ENCODE measurements around the gene LARGE2. TPM values are rescaled to one million over a fixed set of nuclear protein-coding genes. Genes with fewer than 3 reads are reported as not detected.

The LARGE2 gene
- total RNA-seq (ENCODE audit: low replicate concordance): 0.08 TPM in 1 of 2 replicates, not detected in the other

DNA sequence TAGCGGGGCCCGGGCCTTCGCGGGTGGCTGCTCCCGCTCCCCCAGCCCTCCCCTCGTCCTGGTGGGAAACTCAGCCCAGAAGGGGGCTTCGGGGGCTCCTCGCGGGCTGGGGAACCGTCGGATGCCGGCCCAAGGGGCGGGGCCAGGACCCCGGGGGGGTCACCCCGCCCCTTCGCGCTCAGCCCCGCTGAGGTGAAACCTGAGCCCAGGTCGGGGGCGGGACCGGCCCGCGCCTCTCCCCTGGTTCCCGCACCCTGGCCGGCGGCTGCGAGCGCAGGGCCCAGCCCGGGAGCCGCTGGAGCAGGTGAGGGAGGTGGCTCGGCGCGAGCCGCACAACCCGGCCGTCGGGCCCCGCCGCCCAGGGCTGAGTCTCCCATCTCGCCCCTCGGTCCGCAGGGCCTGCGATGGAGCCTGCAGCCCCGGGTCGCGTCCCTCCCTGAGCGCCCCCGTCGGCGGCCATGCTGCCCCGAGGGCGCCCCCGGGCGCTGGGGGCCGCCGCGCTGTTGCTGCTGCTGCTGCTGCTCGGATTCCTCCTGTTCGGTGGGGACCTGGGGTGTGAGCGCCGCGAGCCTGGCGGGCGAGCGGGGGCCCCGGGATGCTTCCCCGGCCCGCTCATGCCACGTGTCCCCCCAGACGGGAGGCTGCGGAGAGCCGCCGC lies at the start of gene LARGE2:
TSS of gene LARGE2 (plus strand) at position 232 of the 658 bp plus-strand sequence. CDS start at position 459, 227 bp downstream.

DNA sequence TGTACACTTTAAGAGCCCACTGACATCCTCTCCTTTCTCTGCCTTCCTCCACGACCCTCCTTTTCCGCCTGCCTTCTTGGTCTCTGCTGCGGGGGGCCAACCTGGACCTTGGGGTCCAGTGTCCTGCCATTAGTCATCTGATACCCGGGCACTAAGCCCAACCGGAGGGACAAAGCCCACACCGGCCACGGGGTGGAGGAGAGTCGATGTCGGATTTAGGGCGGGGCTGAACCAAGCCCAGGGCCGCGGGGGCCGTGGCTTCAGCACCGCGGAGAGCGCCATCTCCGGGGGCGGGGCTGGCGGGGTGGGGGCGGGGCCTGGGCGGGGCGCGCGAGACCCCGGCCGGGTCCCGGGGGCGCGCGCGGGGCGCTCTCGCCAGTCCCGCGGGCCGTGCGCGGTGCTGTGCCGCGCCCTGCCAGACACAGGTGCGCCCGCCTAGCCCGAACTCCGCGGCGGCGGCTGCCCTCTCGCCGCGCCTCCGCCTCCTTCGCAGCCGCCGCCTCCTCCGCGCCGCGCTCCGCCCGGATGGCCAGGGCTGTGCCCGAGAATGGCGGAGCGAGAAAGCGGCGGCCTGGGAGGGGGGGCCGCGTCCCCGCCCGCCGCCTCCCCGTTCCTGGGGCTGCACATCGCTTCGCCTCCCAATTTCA lies 37.1 kb upstream of the LARGE2 start, which contains the start of gene MAPK8IP1:
TSS of gene MAPK8IP1 (plus strand) at position 378 of the 647 bp plus-strand sequence. CDS start at position 548, 170 bp downstream.

DNA sequence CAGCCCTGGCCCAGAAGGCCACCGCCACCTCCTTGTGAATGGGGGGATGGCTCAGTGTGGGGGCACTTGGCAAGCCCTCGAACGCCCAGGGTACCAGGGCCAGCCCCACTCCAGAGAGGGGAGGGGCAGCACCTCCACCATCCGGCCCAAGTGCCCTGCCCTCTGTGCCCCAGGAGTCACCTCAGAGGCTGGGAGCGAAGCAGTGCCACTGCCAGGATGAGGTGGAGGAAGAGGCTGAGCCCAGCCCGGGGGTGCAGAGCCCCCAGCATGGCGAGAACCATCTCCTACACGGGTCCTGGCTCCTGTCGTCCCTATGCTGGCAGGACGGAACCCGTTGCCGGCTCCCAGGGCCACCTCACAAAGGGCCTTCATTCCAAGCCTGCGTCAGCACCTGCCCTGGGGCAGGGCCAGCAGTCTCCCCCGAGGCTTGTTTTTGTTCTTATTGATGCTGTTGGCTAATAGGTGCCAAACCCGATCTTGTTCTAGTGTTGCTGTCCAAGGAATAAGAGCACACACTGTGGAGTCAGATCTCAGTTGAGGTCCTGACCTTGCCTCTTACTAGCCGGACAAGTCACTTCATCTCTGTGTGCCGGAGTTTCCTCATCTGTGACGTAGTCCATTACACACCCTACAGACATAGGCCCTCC lies 15.4 kb upstream of the LARGE2 start, which contains the start of gene FREY1:
TSS of gene FREY1 (minus strand) at position 307 of the 647 bp plus-strand sequence. CDS start at position 281, 26 bp downstream.

DNA sequence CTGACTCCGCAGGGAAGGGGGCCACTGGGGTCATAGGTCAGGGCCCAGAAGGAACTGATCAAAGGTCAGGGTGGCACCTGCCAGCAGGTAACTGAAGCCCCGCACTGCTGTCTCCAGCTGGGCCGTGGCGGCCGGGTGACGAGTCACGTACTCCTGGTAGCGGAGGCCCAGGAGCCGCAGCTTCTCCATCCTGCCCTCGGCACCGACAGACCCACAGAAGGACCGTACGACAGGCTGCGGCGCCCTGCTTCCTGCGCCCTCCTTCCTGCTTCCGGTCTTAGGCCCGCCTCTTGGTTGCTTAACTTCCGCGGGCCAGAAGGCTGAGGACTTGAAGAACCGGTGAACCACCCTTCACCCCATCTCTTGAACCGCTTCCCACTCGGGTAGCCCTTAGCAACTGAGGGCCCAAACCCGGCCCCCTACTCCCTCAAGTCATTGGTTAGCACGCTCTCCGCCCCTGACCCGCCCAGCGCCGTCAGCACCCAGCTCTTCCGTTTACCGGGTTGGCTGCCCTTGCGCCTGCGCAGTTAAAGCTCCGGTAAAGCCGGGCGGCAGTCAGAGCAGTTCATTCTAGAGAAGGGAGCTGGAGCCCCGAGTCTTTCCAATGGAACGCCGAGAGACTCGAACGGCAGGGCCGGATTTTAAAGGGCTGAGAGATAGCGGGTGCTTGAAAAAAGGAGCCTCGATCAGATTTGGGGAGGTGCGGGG lies 4.7 kb upstream of the LARGE2 start, which contains the start of gene PEX16:
TSS of gene PEX16 (minus strand) at position 255 of the 708 bp plus-strand sequence. CDS start at position 189, 66 bp downstream.

Other genes starting within 250 kb of the LARGE2 start
- 6.2 TPM in 2 replicates for gene SLC35C1, start 117.5 kb upstream of the LARGE2 start, total RNA-seq (ENCODE audit: low replicate concordance)
- gene CRY2, start 75.2 kb upstream of the LARGE2 start, total RNA-seq (ENCODE audit: low replicate concordance): 9.2 and 14.6 TPM in 2 replicates
- gene MAPK8IP1, start 37.0 kb upstream of the LARGE2 start, total RNA-seq (ENCODE audit: low replicate concordance): 2.9 and 3.3 TPM in 2 replicates
- 0.75 and 1.8 TPM in 2 replicates for gene FREY1, start 15.4 kb upstream of the LARGE2 start, total RNA-seq (ENCODE audit: low replicate concordance)
- gene PEX16, start 4.8 kb upstream of the LARGE2 start, total RNA-seq (ENCODE audit: low replicate concordance): 24.0 and 31.3 TPM in 2 replicates
- gene PHF21A, start 198.8 kb downstream of the LARGE2 start, total RNA-seq (ENCODE audit: low replicate concordance): 7.8 and 8.7 TPM in 2 replicates

Data from smooth muscle cell of the coronary artery (primary cell).